ENCODE measurements around the gene PLA2G4F.

- TF ChIP-seq EP300 (IDR thresholded peaks at IDR 0.05) (no peak), POLR2A (IDR thresholded peaks at IDR 0.05) (no peak), CTCF (IDR thresholded peaks at IDR 0.05) (no peak)
Observed at GRCh38 chr15:42166225-42166940, 9.9 kb upstream of the PLA2G4F start.

Data from gastroesophageal sphincter (tissue), 3 donors.